ENCODE data around the gene CDON. TPM values are rescaled to one million over a fixed set of nuclear protein-coding genes. Genes with fewer than 3 reads are reported as not detected.
"Not testable (repeated sequence)": the region's sequence is repeated elsewhere in the genome, so short reads cannot be mapped to it uniquely, and the experiment has no call there.

The CDON gene
- total RNA-seq, 1 donor from 2014 or later = 2.2 TPM

GRCh38 chr11:125995313-125995712, 67.4 kb downstream of the CDON start:
- intact Hi-C loops (cut with micrococcal nuclease) = no loop called here

GRCh38 chr11:125994509-125994908, 68.2 kb downstream of the CDON start:
- intact Hi-C loops (cut with micrococcal nuclease) = no loop called here

DNA sequence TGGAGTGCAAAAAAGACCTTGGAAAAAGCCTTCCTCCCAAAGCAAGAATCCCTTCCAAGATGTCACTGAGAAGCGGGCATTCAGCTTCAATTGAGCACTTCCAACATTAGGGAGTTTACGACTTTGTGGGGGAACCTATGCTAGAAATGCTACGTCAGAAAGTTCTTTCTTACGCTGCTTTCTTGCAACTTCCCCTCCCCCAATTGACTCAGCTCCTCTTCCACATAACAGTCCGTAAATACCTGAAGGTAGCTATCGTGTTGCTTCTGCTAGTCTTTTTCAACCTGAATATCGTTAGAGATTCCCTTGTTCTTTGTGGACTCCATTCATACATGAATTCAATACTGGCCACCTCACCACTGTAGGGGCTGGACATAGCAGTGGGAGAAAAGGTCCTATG, 69.8 kb downstream of the CDON start:
- intact Hi-C loops (cut with micrococcal nuclease) = no loop called here

- intact Hi-C loops (cut with micrococcal nuclease) = no loop called here
Observed at GRCh38 chr11:125990244-125990643, 72.4 kb downstream of the CDON start.

DNA sequence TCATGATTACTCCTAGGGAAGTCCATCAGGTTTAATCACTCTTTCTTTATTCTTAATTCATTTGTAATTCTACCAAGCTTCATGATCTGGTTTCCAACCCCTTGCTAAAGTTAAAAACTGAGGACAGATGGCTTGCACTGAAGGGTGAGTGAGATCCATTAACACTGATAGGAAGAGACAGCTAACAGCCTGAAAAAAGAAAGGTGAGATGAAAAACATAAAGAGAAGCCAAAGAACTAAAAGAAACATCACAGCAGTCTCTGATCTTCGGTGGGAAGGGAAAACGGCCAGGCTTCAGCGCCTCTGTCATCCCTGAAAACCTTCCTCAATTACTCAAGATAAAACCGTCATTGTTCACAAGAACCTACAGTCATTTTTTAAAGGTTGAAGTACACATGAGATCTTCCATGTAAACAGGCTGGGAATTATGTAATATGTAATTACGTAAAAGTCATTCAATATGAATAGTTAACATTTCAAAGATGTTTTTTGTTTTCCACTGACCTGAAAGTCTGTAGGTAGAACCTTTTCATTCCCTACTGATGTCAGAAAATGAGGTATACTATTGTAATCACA, 75.5 kb downstream of the CDON start:
- intact Hi-C loops (cut with micrococcal nuclease) = no loop called here

GRCh38 chr11:125985956-125986355, 76.7 kb downstream of the CDON start:
- intact Hi-C loops (cut with micrococcal nuclease) = not testable (repeated sequence)

GRCh38 chr11:125982348-125982730, 80.3 kb downstream of the CDON start:
- intact Hi-C loops (cut with micrococcal nuclease) = no loop called here

GRCh38 chr11:125980436-125980835, 82.2 kb downstream of the CDON start:
- intact Hi-C loops (cut with micrococcal nuclease) = no loop called here

- intact Hi-C loops (cut with micrococcal nuclease) = no loop called here
Observed at GRCh38 chr11:125979511-125979910, 83.2 kb downstream of the CDON start.

DNA sequence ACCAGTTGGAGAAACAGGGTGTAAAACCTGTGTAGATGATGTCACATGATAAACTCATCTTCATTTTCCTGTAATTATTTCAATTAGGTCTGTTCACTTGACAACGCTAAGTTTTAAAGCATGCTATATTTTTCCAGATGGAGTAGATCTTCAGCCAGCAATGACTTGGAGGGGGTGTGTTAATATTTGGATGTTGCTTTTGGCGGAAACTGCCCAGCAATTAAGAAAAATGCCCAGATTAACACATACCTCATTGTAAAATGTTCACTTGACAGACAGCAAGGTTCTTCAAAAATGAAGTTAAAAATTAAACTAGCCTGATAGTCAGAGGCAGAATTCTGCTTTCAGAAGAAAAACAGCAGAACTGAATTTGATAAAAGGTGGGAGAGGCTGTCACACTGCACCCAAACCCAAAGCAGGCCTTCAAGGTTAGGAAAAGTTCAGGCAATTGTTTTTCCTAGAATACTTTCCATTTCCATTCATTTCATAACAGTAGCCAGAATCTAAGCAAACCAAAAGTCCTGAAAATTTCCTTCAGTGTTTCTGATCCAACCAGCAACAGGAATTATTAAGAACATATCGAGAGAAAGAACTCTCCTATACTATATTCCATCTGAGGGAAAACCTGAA, 83.8 kb downstream of the CDON start:
- intact Hi-C loops (cut with micrococcal nuclease) = no loop called here

DNA sequence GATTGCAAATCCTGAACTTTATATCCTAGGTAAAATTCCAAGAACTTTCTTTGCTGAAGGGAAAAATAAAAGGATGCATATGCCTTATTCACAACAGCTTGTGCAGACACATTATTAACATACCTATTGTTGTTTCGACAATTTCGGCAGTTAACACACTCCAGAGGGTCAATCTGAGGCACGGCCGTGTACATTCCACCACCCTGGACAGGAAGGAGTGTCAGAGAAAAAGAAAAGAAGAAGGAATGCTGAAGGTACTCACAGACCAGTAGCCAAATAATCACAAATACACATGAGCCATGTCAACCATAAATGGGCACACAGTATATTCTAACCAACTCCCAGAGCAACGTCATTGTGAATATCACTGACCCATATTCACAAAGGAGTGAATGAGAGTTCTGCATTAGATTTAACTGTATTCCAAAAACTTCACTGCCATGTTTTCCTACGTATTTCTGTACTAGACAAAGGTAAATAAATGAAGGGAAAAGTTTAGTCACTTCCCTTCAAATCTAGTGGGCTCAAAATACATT, 84.4 kb downstream of the CDON start:
- intact Hi-C loops (cut with micrococcal nuclease) = no loop called here

DNA sequence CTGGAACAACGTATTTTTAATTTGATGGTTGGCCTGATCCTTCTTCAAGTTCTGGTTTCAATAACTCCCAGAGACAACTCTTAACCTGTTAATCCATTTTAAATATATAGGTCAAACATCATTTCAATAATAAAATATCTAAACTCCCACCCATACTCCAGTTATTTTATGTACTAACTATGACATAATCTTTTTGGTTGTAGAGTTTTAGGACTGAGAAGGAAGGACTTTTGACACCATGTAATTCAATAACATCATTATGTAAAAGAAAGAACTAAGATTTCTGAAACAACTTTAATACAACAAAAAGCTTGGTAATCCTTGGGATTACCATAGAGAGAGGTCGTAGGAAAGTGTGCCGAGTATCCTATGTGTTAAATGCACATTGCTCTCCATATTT, 85.3 kb downstream of the CDON start:
- intact Hi-C loops (cut with micrococcal nuclease) = no loop called here

GRCh38 chr11:125976156-125976555, 86.5 kb downstream of the CDON start:
- intact Hi-C loops (cut with micrococcal nuclease) = no loop called here

DNA sequence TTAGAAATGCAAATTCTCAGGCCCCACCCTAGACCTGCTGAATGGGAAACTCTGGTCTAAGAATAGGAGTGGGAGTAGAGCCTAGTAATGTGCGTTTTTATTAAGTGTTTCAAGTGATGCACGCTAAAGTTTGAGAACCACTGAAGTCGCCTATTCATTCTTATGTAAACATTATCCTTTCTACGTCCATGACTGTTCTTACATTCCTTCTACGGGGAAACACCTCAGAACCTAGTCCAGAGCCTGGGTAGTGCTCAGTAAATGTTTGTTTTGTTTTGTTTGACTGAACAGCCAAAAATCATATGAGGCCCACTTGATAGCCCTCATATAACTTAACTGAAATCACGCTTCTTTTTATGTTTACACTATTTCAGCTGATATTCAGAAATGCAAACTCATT, 87.0 kb downstream of the CDON start:
- intact Hi-C loops (cut with micrococcal nuclease) = no loop called here

- intact Hi-C loops (cut with micrococcal nuclease) = no loop called here
Observed at GRCh38 chr11:125974284-125974683, 88.4 kb downstream of the CDON start.

GRCh38 chr11:125971618-125972017, 91.0 kb downstream of the CDON start:
- intact Hi-C loops (cut with micrococcal nuclease) = no loop called here

GRCh38 chr11:125968354-125968753, 94.3 kb downstream of the CDON start:
- intact Hi-C loops (cut with micrococcal nuclease) = no loop called here

DNA sequence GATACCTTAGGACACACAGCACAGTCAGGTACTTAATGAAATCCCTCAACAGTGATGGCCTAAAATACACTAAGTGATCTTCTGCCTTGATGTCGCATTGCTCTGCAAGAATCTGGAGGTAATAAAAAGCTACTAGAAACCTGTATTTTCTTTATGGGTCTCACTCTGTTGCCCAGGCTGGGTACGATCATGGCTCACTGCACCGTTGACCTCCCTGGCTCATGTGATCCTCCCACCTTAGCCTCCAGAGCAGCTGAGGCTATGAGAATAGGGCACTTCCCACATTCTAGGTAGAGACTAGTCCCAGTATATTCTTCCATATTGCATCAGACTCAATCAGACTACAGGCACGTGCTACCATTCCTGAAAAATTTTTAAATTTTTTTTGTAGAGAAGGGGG, 95.2 kb downstream of the CDON start:
- intact Hi-C loops (cut with micrococcal nuclease) = no loop called here

DNA sequence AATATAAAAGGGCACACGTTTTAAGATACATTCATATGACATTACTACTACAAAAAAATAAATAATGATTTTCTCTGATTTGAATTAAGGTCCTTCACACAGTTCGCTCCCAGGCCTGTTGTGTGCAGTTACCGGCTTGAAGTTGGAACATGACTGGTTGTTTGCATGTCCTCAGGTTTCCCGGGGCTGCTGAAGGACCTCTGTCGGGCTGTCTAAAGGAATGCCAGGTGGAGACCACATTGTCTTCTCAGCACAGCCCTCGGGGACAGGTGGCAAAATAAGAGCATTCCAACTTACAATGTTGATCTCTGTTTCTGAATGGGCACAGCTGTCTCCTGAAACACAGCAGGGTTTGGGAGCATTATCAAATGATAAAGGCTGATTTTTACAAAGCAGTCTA, 101.9 kb downstream of the CDON start:
- intact Hi-C loops (cut with micrococcal nuclease) = no loop called here

DNA sequence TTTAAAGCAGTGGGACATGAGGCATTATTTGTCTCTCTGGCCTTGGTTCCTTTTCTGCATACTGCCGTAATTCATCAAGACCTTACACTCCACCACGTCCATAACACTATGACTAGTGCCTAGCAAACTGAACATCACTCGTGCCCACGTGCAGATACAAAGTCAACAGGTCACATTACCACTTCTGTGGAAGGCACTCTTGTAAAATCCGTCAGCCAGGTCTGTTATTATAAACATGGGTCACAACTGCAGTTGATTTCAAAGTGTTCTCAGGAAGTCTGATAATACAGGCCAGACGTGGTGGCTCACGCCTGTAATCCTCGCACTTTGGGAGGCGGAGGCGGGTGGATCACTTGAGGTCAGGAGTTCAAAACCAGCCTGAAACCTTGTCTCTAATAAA, 102.7 kb downstream of the CDON start:
- intact Hi-C loops (cut with micrococcal nuclease) = no loop called here

DNA sequence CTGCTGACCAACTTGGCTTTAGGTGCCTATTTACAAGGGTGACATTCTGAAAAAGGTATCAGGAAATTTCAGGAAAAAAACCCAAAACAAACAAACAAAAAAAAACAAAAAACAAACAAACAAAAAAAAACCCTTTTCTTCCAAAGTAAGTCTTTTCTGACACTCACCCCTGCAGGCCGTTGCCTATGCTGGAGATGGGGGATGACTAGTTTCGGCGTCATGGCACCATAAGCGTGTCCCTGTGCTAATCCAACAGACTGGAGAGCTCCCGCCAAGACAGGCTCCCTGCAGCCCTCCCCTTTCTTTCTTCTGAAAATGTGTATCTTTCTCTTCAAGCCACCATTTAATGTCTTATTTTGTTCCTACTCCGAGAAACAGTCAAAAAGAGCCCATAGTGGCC, 103.2 kb downstream of the CDON start:
- intact Hi-C loops (cut with micrococcal nuclease) = no loop called here

GRCh38 chr11:125958872-125959400, 103.7 kb downstream of the CDON start:
- intact Hi-C loops (cut with micrococcal nuclease) = no loop called here

Measured in T-helper 1 cell treated with Interleukin-12 subunit alpha and Interleukin-12 subunit beta and Interleukin-4 antibody, amounts not matched to agents 30 ng/mL and 1 ng/mL, for 36 hours (primary cell).